GM18870 (cell line): Measurements from ENCODE around the gene BTF3L4.
"Not testable (repeated sequence)": the region's sequence is repeated elsewhere in the genome, so short reads cannot be mapped to it uniquely, and the experiment has no call there.

Experiments
- ATAC-seq: cut with Tn5 transposase; IDR thresholded peaks from one replicate; pipeline ENCODE4 v1.9.1; 2021; ENCODE audit warnings: moderate library complexity; ENCODE audit not compliant: unreplicated experiment

Gene BTF3L4

GRCh38 chr1:52055066-52055865 is 829 bp upstream of the BTF3L4 start, which contains the start of gene TXNDC12:
Gene TXNDC12 (minus strand): TSS chr1:52055191. CDS start chr1:52055096, 95 bp downstream.
- ATAC-seq, result peak; percentile 45

GRCh38 chr1:52055866-52056162 is 281 bp upstream of the BTF3L4 start:
- peak; percentile 1 for ATAC-seq

GRCh38 chr1:52056937-52057231 is 789 bp downstream of the BTF3L4 start:
- peak; percentile 37 for ATAC-seq

GRCh38 chr1:52057255-52057654 is 1.2 kb downstream of the BTF3L4 start:
- no peak for ATAC-seq

- ATAC-seq, result no peak
These were observed 1.9 kb downstream of the BTF3L4 start for GRCh38 chr1:52057876-52058415.

- ATAC-seq, result no peak
These were observed 3.2 kb downstream of the BTF3L4 start for GRCh38 chr1:52059321-52059720.

- ATAC-seq, result no peak
These were observed 3.8 kb downstream of the BTF3L4 start for GRCh38 chr1:52059888-52060287.

GRCh38 chr1:52060822-52061221 is 4.7 kb downstream of the BTF3L4 start:
- ATAC-seq, result no peak

GRCh38 chr1:52063192-52063591 is 7.1 kb downstream of the BTF3L4 start:
- no peak for ATAC-seq

GRCh38 chr1:52070704-52071103 is 14.6 kb downstream of the BTF3L4 start:
- no peak for ATAC-seq

- no peak for ATAC-seq
These were observed 16.2 kb downstream of the BTF3L4 start for GRCh38 chr1:52072291-52072690.

GRCh38 chr1:52077277-52077676 is 21.2 kb downstream of the BTF3L4 start:
- ATAC-seq, result not testable (repeated sequence)

GRCh38 chr1:52080014-52080415 is 23.9 kb downstream of the BTF3L4 start:
- no peak for ATAC-seq

GRCh38 chr1:52087892-52088291 is 31.8 kb downstream of the BTF3L4 start:
- not testable (repeated sequence) for ATAC-seq

GRCh38 chr1:52094300-52094699 is 38.2 kb downstream of the BTF3L4 start:
- ATAC-seq, result not testable (repeated sequence)

- no peak for ATAC-seq
These were observed 40.1 kb downstream of the BTF3L4 start for GRCh38 chr1:52096216-52096615.

GRCh38 chr1:52098139-52098871 is 42.2 kb downstream of the BTF3L4 start:
- ATAC-seq, result no peak

- ATAC-seq, result peak; percentile 73
These were observed 46.4 kb downstream of the BTF3L4 start for GRCh38 chr1:52102336-52103013.

GRCh38 chr1:52111492-52111891 is 55.4 kb downstream of the BTF3L4 start:
- no peak for ATAC-seq

- no peak for ATAC-seq
These were observed 56.4 kb downstream of the BTF3L4 start for GRCh38 chr1:52112489-52112888.

GRCh38 chr1:52119301-52120079 is 63.4 kb downstream of the BTF3L4 start:
- no peak for ATAC-seq
